Body of pancreas (tissue), 4 donors: ENCODE data around the gene ADCY10. TPM values are rescaled to one million over a fixed set of nuclear protein-coding genes. Genes with fewer than 3 reads are reported as not detected.
"Not testable (repeated sequence)": the region's sequence is repeated elsewhere in the genome, so short reads cannot be mapped to it uniquely, and the experiment has no call there.

ENCODE experiments used
- ATAC-seq: fragments of 150-250 bp; one replicate; pipeline ENCODE4 v1.9.1; 2016
- DNase-seq, 4 donors: peaks; one replicate each; pipeline ENCODE4 v3.0.0-alpha.2; 2019
- H3K27ac ChIP-seq, 4 donors: fragments of 200-600 bp; sonication (generic); 1 replicate in 3 of 4; 2 replicates in 1 of 4; pipeline versions ENCODE4 v1.5.1 to v1.6.1; 2016 to 2019; ENCODE audit warnings: mild to moderate bottlenecking in 1 of 4, mixed read lengths in 1 of 4, moderate library complexity in 1 of 4
- H3K27me3 ChIP-seq, 2 donors: fragments of 200-600 bp; sonication (generic); one replicate each; pipeline ENCODE4 v1.6.0; 2016; ENCODE audit warnings: mild to moderate bottlenecking in 1 of 2
- H3K36me3 ChIP-seq, 2 donors: fragments of 200-600 bp; sonication (generic); replicated peaks in 1 of 2; 2 replicates each; pipeline ENCODE4 v1.5.1; 2016; ENCODE audit warnings: low read depth in 2 of 2; ENCODE audit not compliant: insufficient read depth in 1 of 2
- H3K4me1 ChIP-seq: fragments of 200-600 bp; sonication (generic); one replicate; pipeline ENCODE4 v1.6.0; 2016
- H3K4me3 ChIP-seq, 2 donors: fragments of 200-600 bp; sonication (generic); 1 replicate in 1 of 2; 2 replicates in 1 of 2; pipeline ENCODE4 v1.5.1; 2016 to 2019
- H3K9me3 ChIP-seq, 3 donors: fragments of 200-600 bp; sonication (generic); 1 replicate in 2 of 3; 2 replicates in 1 of 3; pipeline ENCODE4 v1.5.1; 2016
- POLR2A ChIP-seq, 3 donors: fragments of 450-650 bp; IDR thresholded peaks; one replicate each; pipeline ENCODE4 v1.6.1; 2016; ENCODE audit warnings: antibody characterized with exemption in 3 of 3, mild to moderate bottlenecking in 2 of 3
- WGBS, 2 donors: methylation state at CpG; one replicate each; pipeline ENCODE4 v1.1.5; 2017; 5-methylcytosine and 5-hydroxymethylcytosine counted together
- intact Hi-C: fragments of 100-400 bp; cut with DNase I; formaldehyde crosslinking; loops from one replicate; pipeline ENCODE4 v1.15.1; 2023
- total RNA-seq, 2 donors: library from RNA; depleted of rRNA; stranded (reverse); fragments of >200 nt; gene quantifications; one replicate each; pipeline ENCODE4 v1.1.0, GENCODE V29; 2016
- TF ChIP-seq, protein P1 (sequence below), 7 experiments: fragments of 450-650 bp in 4 of 7; fragments of 200-600 bp in 3 of 7; sonication (generic) in 3 of 7; IDR thresholded peaks; one replicate each; pipeline ENCODE4 v1.5.1; 2016 to 2019; ENCODE audit warnings: antibody characterized with exemption in 7 of 7

ADCY10 gene
- total RNA-seq, 2 donors from 2014 or later = 0.26 TPM; not detected in 1

DNA sequence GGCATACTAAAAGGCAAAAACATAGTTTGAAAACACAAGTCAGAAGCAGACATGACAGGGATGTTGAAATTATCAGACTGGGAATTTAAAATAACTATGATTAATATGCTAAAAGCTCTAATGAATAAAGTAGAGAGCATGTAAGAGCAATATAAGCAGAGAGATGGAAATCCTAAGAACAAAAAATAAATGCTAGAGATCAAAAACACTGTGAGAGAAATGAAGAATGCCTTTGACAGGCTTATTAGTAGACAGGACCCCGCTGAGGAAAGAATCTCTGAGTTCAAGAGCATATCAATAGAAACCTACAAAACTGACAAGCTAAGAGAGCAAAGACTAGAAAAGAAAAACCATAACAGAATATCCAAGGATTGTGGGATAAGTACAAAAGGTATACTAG, 98.3 kb downstream of the ADCY10 start:
- intact Hi-C loops = no loop called here
- no peaks in the 10 kb centered on the region for H3K9me3 ChIP-seq
- ATAC-seq (no peak), DNase-seq (no peak)
- no peak overlapping the region for H3K4me3 ChIP-seq
- TF ChIP-seq, protein P1, sequence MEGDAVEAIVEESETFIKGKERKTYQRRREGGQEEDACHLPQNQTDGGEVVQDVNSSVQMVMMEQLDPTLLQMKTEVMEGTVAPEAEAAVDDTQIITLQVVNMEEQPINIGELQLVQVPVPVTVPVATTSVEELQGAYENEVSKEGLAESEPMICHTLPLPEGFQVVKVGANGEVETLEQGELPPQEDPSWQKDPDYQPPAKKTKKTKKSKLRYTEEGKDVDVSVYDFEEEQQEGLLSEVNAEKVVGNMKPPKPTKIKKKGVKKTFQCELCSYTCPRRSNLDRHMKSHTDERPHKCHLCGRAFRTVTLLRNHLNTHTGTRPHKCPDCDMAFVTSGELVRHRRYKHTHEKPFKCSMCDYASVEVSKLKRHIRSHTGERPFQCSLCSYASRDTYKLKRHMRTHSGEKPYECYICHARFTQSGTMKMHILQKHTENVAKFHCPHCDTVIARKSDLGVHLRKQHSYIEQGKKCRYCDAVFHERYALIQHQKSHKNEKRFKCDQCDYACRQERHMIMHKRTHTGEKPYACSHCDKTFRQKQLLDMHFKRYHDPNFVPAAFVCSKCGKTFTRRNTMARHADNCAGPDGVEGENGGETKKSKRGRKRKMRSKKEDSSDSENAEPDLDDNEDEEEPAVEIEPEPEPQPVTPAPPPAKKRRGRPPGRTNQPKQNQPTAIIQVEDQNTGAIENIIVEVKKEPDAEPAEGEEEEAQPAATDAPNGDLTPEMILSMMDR (IDR thresholded peaks at IDR 0.05) = no peak
- no peak for TF ChIP-seq POLR2A (IDR thresholded peaks at IDR 0.05)
- H3K27me3 ChIP-seq = no peaks in the 10 kb centered on the region
- peaks cover 4% of the 10 kb centered on the region for H3K4me1 ChIP-seq
- WGBS, 2 donors = 91 to 97% methylated on average over 1 of the region's 1 CpG
- no peaks in the 10 kb centered on the region for H3K36me3 ChIP-seq
- H3K27ac ChIP-seq = no peak overlapping the region

DNA sequence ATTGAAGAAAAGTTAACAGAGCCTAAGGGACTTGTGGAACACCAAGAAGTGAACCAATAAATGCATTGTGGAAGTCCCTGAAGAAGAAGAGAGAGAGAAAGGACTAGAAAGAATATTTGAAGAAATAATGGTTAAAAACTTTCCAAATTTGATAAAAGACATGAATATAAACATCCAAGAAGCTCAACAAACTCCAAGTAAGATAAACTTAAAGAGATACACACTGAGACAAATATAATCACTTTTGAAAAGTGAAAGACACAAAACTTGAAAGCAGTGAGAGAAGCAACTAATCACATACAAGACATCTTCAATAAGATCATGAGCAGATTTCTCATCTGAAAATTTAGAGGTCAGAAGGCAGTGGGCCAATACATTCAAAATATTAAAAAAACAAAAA, 101.0 kb downstream of the ADCY10 start:
- intact Hi-C loops = no loop called here
- DNase-seq = no peak
- no peaks in the 10 kb centered on the region for H3K27me3 ChIP-seq

DNA sequence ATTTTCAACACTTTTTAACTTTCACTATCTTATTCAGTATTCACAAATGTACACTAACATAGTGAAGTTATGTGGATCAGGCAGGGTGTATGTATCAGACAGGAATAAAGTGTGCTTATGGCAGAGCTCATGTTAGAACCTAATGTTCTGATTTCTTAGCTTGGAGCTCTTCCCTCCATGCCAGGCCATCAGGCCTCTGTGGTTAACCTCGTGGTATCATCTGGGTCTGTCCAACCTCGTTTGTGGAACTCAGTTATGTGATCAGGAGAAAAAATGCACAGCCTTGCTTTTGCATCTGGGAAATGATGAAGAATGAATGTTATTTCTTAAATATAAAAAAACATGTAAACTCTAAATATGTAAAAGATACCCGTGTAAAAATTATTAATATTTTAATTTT, 105.2 kb downstream of the ADCY10 start:
- DNase-seq = no peak
- intact Hi-C loops = no loop called here
- H3K9me3 ChIP-seq = no peaks in the 10 kb centered on the region
- TF ChIP-seq, protein P1 (IDR thresholded peaks at IDR 0.05) = no peak
- no peak for TF ChIP-seq POLR2A (IDR thresholded peaks at IDR 0.05)
- H3K27ac ChIP-seq = no peak overlapping the region
- ATAC-seq = no peak
- H3K4me1 ChIP-seq = no peaks in the 10 kb centered on the region
- no peaks in the 10 kb centered on the region for H3K27me3 ChIP-seq
- no peaks in the 10 kb centered on the region for H3K36me3 ChIP-seq
- WGBS, 2 donors = 41 to 47% methylated on average over 3 of the region's 3 CpGs
- H3K4me3 ChIP-seq = no peak overlapping the region

More for the DNA sequence above, 101.0 kb downstream of the ADCY10 start:
- no peak for ATAC-seq
- peaks cover 4% of the 10 kb centered on the region for H3K4me1 ChIP-seq
- no peaks in the 10 kb centered on the region for H3K9me3 ChIP-seq
- no peaks in the 10 kb centered on the region for H3K36me3 ChIP-seq
- no peak overlapping the region for H3K27ac ChIP-seq
- no peak overlapping the region for H3K4me3 ChIP-seq
- TF ChIP-seq, protein P1 (IDR thresholded peaks at IDR 0.05) = no peak
- no peak for TF ChIP-seq POLR2A (IDR thresholded peaks at IDR 0.05)

DNA sequence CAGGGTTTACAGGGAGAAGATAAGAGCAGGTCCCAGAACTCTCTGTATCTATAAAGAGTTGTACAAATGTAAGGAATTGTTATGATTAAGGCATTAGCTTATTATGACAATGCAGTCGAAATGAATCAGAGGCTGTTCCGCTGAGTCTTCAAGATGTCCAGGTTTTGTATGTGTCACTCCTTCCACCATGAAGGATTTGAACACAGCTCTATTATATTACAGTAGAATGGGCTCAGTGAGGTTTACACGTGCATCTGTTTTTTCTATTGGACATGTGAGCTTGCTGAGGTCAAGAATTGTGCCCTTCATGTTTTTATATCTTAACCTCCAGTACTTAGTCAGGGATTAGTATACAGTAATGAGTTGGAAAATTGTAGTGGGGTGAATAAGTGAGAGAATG, 105.8 kb downstream of the ADCY10 start:
- no peaks in the 10 kb centered on the region for H3K9me3 ChIP-seq
- H3K4me1 ChIP-seq = no peaks in the 10 kb centered on the region
- no peak overlapping the region for H3K4me3 ChIP-seq
- ATAC-seq = no peak
- intact Hi-C loops = no loop called here
- H3K36me3 ChIP-seq = no peaks in the 10 kb centered on the region
- no peak overlapping the region for H3K27ac ChIP-seq
- no peaks in the 10 kb centered on the region for H3K27me3 ChIP-seq
- WGBS, 2 donors = 83 to 89% methylated on average over 3 of the region's 3 CpGs
- no peak for TF ChIP-seq POLR2A (IDR thresholded peaks at IDR 0.05)
- TF ChIP-seq, protein P1 (IDR thresholded peaks at IDR 0.05) = no peak
- DNase-seq = no peak

DNA sequence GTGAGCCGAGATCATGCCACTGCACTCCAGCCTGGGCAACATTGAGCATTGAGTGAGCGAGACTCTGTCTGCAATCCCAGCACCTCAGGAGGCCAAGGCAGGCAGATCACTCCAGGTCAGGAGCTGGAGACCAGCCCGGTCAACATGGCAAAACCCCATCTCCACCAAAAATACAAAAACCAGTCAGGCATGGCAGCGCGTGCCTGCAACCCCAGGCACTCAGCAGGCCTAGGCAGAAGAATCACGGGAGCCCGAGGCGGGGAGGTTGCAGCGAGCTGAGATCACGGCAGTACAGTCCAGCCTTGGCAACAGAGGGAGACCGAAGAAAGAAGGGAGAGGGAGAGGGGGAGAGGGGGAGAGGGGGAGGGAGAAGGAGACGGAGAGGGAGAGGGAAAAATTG, 107.3 kb downstream of the ADCY10 start:
- H3K36me3 ChIP-seq, ATAC-seq, H3K9me3 ChIP-seq, DNase-seq, H3K27ac ChIP-seq, intact Hi-C loops, H3K27me3 ChIP-seq, H3K4me1 ChIP-seq, H3K4me3 ChIP-seq: not testable (repeated sequence)
- 93 to 96% methylated on average over 7 to 12 of the region's 12 CpGs for WGBS, 2 donors

DNA sequence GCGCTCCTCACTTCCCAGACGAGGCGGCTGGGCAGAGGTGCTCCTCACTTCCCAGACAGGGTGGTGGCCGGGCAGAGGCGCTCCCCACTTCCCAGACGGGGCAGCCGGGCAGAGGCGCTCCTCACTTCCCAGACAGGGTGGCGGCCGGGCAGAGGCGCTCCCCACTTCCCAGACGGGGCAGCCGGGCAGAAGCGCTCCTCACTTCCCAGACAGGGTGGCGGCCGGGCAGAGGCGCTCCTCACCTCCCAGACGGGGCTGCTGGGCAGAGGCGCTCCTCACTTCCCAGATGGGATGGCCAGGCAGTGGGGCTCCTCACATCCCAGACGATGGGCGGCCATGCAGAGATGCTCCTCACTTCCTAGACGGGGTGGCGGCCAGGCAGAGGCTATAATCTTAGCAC, 107.7 kb downstream of the ADCY10 start:
- ATAC-seq, H3K27ac ChIP-seq, H3K27me3 ChIP-seq, intact Hi-C loops, H3K36me3 ChIP-seq, H3K9me3 ChIP-seq, H3K4me3 ChIP-seq, DNase-seq, H3K4me1 ChIP-seq: not testable (repeated sequence)
- WGBS, 2 donors = 86 to 100% methylated on average over 3 to 22 of the region's 23 CpGs
